Breast epithelium (tissue), 4 donors: ENCODE measurements around the gene SNX30. TPM values are rescaled to one million over a fixed set of nuclear protein-coding genes. Genes with fewer than 3 reads are reported as not detected.
A peak's percentile ranks its signal among the peaks of the same experiment; 100 is the strongest.

ENCODE experiments used
- DNase-seq, 2 donors: peaks; one replicate each; pipeline ENCODE4 v3.0.0-alpha.2; 2019; ENCODE audit warnings: low spot score in 2 of 2
- H3K27ac ChIP-seq, 2 donors: fragments of 200-600 bp; sonication (generic) in 1 of 2; one replicate each; pipeline ENCODE4 v1.5.1; 2016 to 2019; ENCODE audit warnings: mild to moderate bottlenecking in 1 of 2
- H3K27me3 ChIP-seq, 2 donors: fragments of 200-600 bp; sonication (generic) in 1 of 2; one replicate each; pipeline versions ENCODE4 v1.5.1 to v1.6.0; 2017 to 2019; ENCODE audit warnings: control low read depth in 1 of 2, mild to moderate bottlenecking in 1 of 2
- H3K36me3 ChIP-seq: fragments of 200-600 bp; one replicate; pipeline ENCODE4 v1.5.1; 2019
- H3K4me1 ChIP-seq, 2 donors: fragments of 200-600 bp; sonication (generic); one replicate each; pipeline ENCODE4 v1.5.1; 2016 to 2019; ENCODE audit warnings: control low read depth in 1 of 2
- H3K4me3 ChIP-seq, 3 donors: fragments of 200-600 bp; sonication (generic); 1 replicate in 2 of 3; 2 replicates in 1 of 3; pipeline ENCODE4 v1.5.1; 2016 to 2019; ENCODE audit warnings: mild to moderate bottlenecking in 3 of 3, moderate library complexity in 2 of 3
- H3K9me3 ChIP-seq, 2 donors: fragments of 200-600 bp; sonication (generic) in 1 of 2; one replicate each; pipeline ENCODE4 v1.5.1; 2016 to 2019; ENCODE audit warnings: control low read depth in 1 of 2
- CTCF ChIP-seq, 3 donors: fragments of 450-650 bp; IDR thresholded peaks; one replicate each; pipeline ENCODE4 v1.5.1; 2016 to 2017; ENCODE audit warnings: antibody characterized with exemption in 3 of 3, mild to moderate bottlenecking in 3 of 3, moderate library complexity in 3 of 3
- POLR2A ChIP-seq: fragments of 450-650 bp; IDR thresholded peaks from one replicate; pipeline ENCODE4 v1.6.1; 2016; ENCODE audit warnings: antibody characterized with exemption, mild to moderate bottlenecking, moderate library complexity
- POLR2AphosphoS5 ChIP-seq, 3 donors: sonication (generic); formaldehyde crosslinking; IDR thresholded peaks; one replicate each; pipeline ENCODE4 v1.6.1; 2017; ENCODE audit warnings: antibody characterized with exemption in 3 of 3
- intact Hi-C: fragments of 100-400 bp; cut with DNase I; formaldehyde crosslinking; loops from one replicate; pipeline ENCODE4 v1.15.1; 2023; ENCODE audit warnings: low total_unique reads
- total RNA-seq, 3 donors: library from RNA; depleted of rRNA; stranded (reverse); fragments of >200 nt; gene quantifications; one replicate each; pipeline ENCODE4 v1.1.0, GENCODE V29; 2016

The SNX30 gene
- total RNA-seq, 3 donors from 2014 or later: 15.2 to 18.7 (median 16.4) TPM

- no peak overlapping the region for H3K4me3 ChIP-seq
- no peak for DNase-seq
- no peak overlapping the region for H3K27ac ChIP-seq
- no peaks in the 10 kb centered on the region for H3K4me1 ChIP-seq
- no peaks in the 10 kb centered on the region for H3K27me3 ChIP-seq
- TF ChIP-seq POLR2AphosphoS5 (IDR thresholded peaks at IDR 0.05) (no peak), POLR2A (no peak), CTCF (IDR thresholded peaks at IDR 0.05) (peak in 2 of 3 donors; percentile 48 to 57)
- no peaks in the 10 kb centered on the region for H3K9me3 ChIP-seq
- no peaks in the 10 kb centered on the region for H3K36me3 ChIP-seq
- intact Hi-C loops: no loop called here
These were observed 69.3 kb downstream of the SNX30 start for GRCh38 chr9:112819635-112820496.

- H3K4me1 ChIP-seq: no peaks in the 10 kb centered on the region
- no peak for DNase-seq
- intact Hi-C loops: no loop called here
- H3K9me3 ChIP-seq: no peaks in the 10 kb centered on the region
- no peaks in the 10 kb centered on the region for H3K36me3 ChIP-seq
- H3K27me3 ChIP-seq: no peaks in the 10 kb centered on the region
- H3K4me3 ChIP-seq: no peak overlapping the region
- no peak overlapping the region for H3K27ac ChIP-seq
- no peak for TF ChIP-seq CTCF (IDR thresholded peaks at IDR 0.05)
- TF ChIP-seq POLR2AphosphoS5 (IDR thresholded peaks at IDR 0.05): no peak
- no peak for TF ChIP-seq POLR2A
These were observed 70.3 kb downstream of the SNX30 start for GRCh38 chr9:112820881-112821280.

- intact Hi-C loops: no loop called here
- Histone ChIP-seq H3K27ac (no peak overlapping the region), H3K9me3 (no peaks in the 10 kb centered on the region), H3K4me3 (no peak overlapping the region), H3K4me1 (no peaks in the 10 kb centered on the region), H3K27me3 (no peaks in the 10 kb centered on the region), H3K36me3 (no peaks in the 10 kb centered on the region)
- no peak for DNase-seq
- TF ChIP-seq POLR2A (no peak), CTCF (IDR thresholded peaks at IDR 0.05) (no peak), POLR2AphosphoS5 (IDR thresholded peaks at IDR 0.05) (no peak)
These were observed 72.1 kb downstream of the SNX30 start for GRCh38 chr9:112822618-112823017.

GRCh38 chr9:112823257-112823656, 72.7 kb downstream of the SNX30 start:
- no peak overlapping the region for H3K27ac ChIP-seq
- DNase-seq: no peak
- TF ChIP-seq CTCF (IDR thresholded peaks at IDR 0.05): no peak
- TF ChIP-seq POLR2A: no peak
- no peak for TF ChIP-seq POLR2AphosphoS5 (IDR thresholded peaks at IDR 0.05)
- intact Hi-C loops: no loop called here
- H3K9me3 ChIP-seq: no peaks in the 10 kb centered on the region
- no peaks in the 10 kb centered on the region for H3K27me3 ChIP-seq
- no peaks in the 10 kb centered on the region for H3K4me1 ChIP-seq
- H3K36me3 ChIP-seq: no peaks in the 10 kb centered on the region
- H3K4me3 ChIP-seq: no peak overlapping the region

GRCh38 chr9:112831281-112831851, 80.8 kb downstream of the SNX30 start:
- Histone ChIP-seq H3K27me3 (no peaks in the 10 kb centered on the region), H3K36me3 (no peaks in the 10 kb centered on the region), H3K4me3 (peak overlapping the region in 2 of 3 donors; percentile 7 to 21), H3K4me1 (no peaks in the 10 kb centered on the region), H3K27ac (peak overlapping the region; percentile 64 to 69), H3K9me3 (no peaks in the 10 kb centered on the region)
- no peak for TF ChIP-seq CTCF (IDR thresholded peaks at IDR 0.05)
- TF ChIP-seq POLR2A: no peak
- no peak for TF ChIP-seq POLR2AphosphoS5 (IDR thresholded peaks at IDR 0.05)
- peak in 1 of 2 donors; percentile 49 for DNase-seq
- intact Hi-C loops: no loop called here
